HepG2 (cell line): Measurements from ENCODE around the gene PPP1R18. TPM values are rescaled to one million over a fixed set of nuclear protein-coding genes. Genes with fewer than 3 reads are reported as not detected.
A peak's percentile ranks its signal among the peaks of the same experiment; 100 is the strongest.

Experiments
- ARNT ChIP-seq: fragments of 450-650 bp; IDR thresholded peaks from 2 replicates; pipeline ENCODE4 v1.6.1; 2017
- BCLAF1 ChIP-seq: fragments of 450-650 bp; IDR thresholded peaks from 2 replicates; pipeline ENCODE4 v1.6.1; 2017; ENCODE audit warnings: mild to moderate bottlenecking
- BORCS8-MEF2B ChIP-seq: sonication (generic); formaldehyde crosslinking; IDR thresholded peaks from 2 replicates; pipeline ENCODE4 v1.8.0; 2022; ENCODE audit warnings: mild to moderate bottlenecking, missing genetic modification reagents
- CCAR2 ChIP-seq: fragments of 200-400 bp; formaldehyde crosslinking; optimal IDR thresholded peaks from 2 replicates; pipeline ENCODE3; 2018; ENCODE audit warnings: low read depth, mild to moderate bottlenecking, low read length, moderate library complexity
- CEBPB ChIP-seq: IDR thresholded peaks from 2 replicates; pipeline ENCODE4 v1.6.1; 2011; ENCODE audit warnings: low read depth, low read length, improper control_type of control experiment, borderline replicate concordance
- CEBPG ChIP-seq: IDR thresholded peaks from 2 replicates; pipeline ENCODE4 v1.6.1; 2016
- GLI4 ChIP-seq: sonication (generic); formaldehyde crosslinking; IDR thresholded peaks from 2 replicates; pipeline ENCODE4 v1.5.1; 2020; ENCODE audit warnings: missing genetic modification reagents, mild to moderate bottlenecking, moderate library complexity, borderline replicate concordance
- MLLT10 ChIP-seq: sonication (generic); formaldehyde crosslinking; IDR thresholded peaks from 2 replicates; pipeline ENCODE4 v1.4.0; 2020; ENCODE audit warnings: missing genetic modification reagents
- NFIC ChIP-seq: IDR thresholded peaks from 2 replicates; pipeline ENCODE4 v1.6.1; 2012; ENCODE audit warnings: mild to moderate bottlenecking, low read length, inconsistent platforms
- NR2F1 ChIP-seq, 2 experiments: fragments of 450-650 bp in 1 of 2; formaldehyde crosslinking in 1 of 2; IDR thresholded peaks; 2 replicates each; pipeline versions ENCODE4 v1.5.0 to v1.6.1; 2016 to 2020; ENCODE audit warnings: mild to moderate bottlenecking in 1 of 2, missing compliant biosample characterization in 1 of 2, missing genetic modification reagents in 1 of 2, moderate library complexity in 1 of 2
- PITX1 ChIP-seq: sonication (generic); formaldehyde crosslinking; IDR thresholded peaks from 2 replicates; pipeline ENCODE4 v1.5.1; 2020; ENCODE audit warnings: mild to moderate bottlenecking, missing genetic modification reagents
- RFX5 ChIP-seq: IDR thresholded peaks from 2 replicates; pipeline ENCODE4 v1.6.1; 2011; ENCODE audit warnings: low read depth, low read length, improper control_type of control experiment
- SOX6 ChIP-seq, 2 experiments: fragments of 450-650 bp in 1 of 2; sonication (generic) in 1 of 2; formaldehyde crosslinking in 1 of 2; IDR thresholded peaks; 2 replicates each; pipeline versions ENCODE4 v1.4.0 to v1.6.1; 2017 to 2020; ENCODE audit warnings: antibody characterized with exemption in 1 of 2, mild to moderate bottlenecking in 1 of 2, missing genetic modification reagents in 1 of 2
- SSRP1 ChIP-seq: IDR thresholded peaks from 2 replicates; pipeline ENCODE4 v1.6.1; 2016; ENCODE audit warnings: control low read depth
- TEAD2 ChIP-seq: sonication (generic); formaldehyde crosslinking; IDR thresholded peaks from 2 replicates; pipeline ENCODE4 v1.9.0; 2021; ENCODE audit warnings: missing genetic modification reagents
- ZNF460 ChIP-seq: sonication (generic); formaldehyde crosslinking; IDR thresholded peaks from 2 replicates; pipeline ENCODE4 v1.5.1; 2020; ENCODE audit warnings: missing genetic modification reagents, mild to moderate bottlenecking, borderline replicate concordance
- polyA plus RNA-seq, 8 experiments: library from polyadenylated mRNA; depleted of rRNA in 3 of 8; stranded (reverse) in 7 of 8; unstranded in 1 of 8; fragments of >200 nt; fragmentation: Illumina TruSeq in 4 of 8; extraction: Trizol in 4 of 8; gene quantifications; 2 replicates each; pipeline versions ENCODE4 v1.2.1 to v1.2.3, GENCODE V29; 2011 to 2016; ENCODE audit warnings: low read depth in 4 of 8, missing spikeins in 1 of 8, mixed read lengths in 1 of 8; ENCODE audit not compliant: insufficient read depth in 1 of 8
- total RNA-seq, 5 experiments: library from RNA; depleted of rRNA; stranded (reverse); fragments of >200 nt; fragmentation: Illumina TruSeq; extraction: Trizol; gene quantifications; 2 replicates each; pipeline ENCODE4 v1.2.3, GENCODE V29; 2016; ENCODE audit warnings: low read depth in 1 of 5
- TF ChIP-seq, protein P1 (sequence below): sonication (generic); formaldehyde crosslinking; IDR thresholded peaks from 2 replicates; pipeline ENCODE4 v1.4.0; 2020; ENCODE audit warnings: mild to moderate bottlenecking, missing genetic modification reagents
- TF ChIP-seq, protein P2 (sequence below): sonication (generic); formaldehyde crosslinking; IDR thresholded peaks from 2 replicates; pipeline ENCODE4 v1.9.0; 2021; ENCODE audit warnings: mild to moderate bottlenecking, missing genetic modification reagents

Gene PPP1R18
- total and polyA plus RNA-seq, 2 of the 13 experiments (the other 11 are each of a cell fraction or from before 2014, with no cell fraction given): 4.9 to 9.2 TPM

- TF ChIP-seq PITX1 (CRISPR knock-in tag): peak; percentile 59; the same call in 1 of the 2 replicates
- TF ChIP-seq, protein P1, sequence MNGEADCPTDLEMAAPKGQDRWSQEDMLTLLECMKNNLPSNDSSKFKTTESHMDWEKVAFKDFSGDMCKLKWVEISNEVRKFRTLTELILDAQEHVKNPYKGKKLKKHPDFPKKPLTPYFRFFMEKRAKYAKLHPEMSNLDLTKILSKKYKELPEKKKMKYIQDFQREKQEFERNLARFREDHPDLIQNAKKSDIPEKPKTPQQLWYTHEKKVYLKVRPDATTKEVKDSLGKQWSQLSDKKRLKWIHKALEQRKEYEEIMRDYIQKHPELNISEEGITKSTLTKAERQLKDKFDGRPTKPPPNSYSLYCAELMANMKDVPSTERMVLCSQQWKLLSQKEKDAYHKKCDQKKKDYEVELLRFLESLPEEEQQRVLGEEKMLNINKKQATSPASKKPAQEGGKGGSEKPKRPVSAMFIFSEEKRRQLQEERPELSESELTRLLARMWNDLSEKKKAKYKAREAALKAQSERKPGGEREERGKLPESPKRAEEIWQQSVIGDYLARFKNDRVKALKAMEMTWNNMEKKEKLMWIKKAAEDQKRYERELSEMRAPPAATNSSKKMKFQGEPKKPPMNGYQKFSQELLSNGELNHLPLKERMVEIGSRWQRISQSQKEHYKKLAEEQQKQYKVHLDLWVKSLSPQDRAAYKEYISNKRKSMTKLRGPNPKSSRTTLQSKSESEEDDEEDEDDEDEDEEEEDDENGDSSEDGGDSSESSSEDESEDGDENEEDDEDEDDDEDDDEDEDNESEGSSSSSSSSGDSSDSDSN (CRISPR knock-in tag): peak; percentile 64
- TF ChIP-seq ARNT: no peak
- TF ChIP-seq TEAD2 (CRISPR knock-in tag): no peak
- TF ChIP-seq ZNF460 (CRISPR knock-in tag): no peak
- no peak; the same call in 1 of the 2 replicates for TF ChIP-seq CEBPG (CRISPR knock-in tag)
- TF ChIP-seq MLLT10 (CRISPR knock-in tag): peak; percentile 83; the same call in 1 of the 2 replicates
- no peak for TF ChIP-seq SSRP1 (CRISPR knock-in tag)
- TF ChIP-seq RFX5: no peak
- TF ChIP-seq CCAR2: no peak
- peak; percentile 17; the same call in 1 of the 2 replicates for TF ChIP-seq BORCS8-MEF2B
- TF ChIP-seq NFIC: peak; percentile 10; the same call in 1 of the 2 replicates
- no peak for TF ChIP-seq BCLAF1
- TF ChIP-seq, protein P2, sequence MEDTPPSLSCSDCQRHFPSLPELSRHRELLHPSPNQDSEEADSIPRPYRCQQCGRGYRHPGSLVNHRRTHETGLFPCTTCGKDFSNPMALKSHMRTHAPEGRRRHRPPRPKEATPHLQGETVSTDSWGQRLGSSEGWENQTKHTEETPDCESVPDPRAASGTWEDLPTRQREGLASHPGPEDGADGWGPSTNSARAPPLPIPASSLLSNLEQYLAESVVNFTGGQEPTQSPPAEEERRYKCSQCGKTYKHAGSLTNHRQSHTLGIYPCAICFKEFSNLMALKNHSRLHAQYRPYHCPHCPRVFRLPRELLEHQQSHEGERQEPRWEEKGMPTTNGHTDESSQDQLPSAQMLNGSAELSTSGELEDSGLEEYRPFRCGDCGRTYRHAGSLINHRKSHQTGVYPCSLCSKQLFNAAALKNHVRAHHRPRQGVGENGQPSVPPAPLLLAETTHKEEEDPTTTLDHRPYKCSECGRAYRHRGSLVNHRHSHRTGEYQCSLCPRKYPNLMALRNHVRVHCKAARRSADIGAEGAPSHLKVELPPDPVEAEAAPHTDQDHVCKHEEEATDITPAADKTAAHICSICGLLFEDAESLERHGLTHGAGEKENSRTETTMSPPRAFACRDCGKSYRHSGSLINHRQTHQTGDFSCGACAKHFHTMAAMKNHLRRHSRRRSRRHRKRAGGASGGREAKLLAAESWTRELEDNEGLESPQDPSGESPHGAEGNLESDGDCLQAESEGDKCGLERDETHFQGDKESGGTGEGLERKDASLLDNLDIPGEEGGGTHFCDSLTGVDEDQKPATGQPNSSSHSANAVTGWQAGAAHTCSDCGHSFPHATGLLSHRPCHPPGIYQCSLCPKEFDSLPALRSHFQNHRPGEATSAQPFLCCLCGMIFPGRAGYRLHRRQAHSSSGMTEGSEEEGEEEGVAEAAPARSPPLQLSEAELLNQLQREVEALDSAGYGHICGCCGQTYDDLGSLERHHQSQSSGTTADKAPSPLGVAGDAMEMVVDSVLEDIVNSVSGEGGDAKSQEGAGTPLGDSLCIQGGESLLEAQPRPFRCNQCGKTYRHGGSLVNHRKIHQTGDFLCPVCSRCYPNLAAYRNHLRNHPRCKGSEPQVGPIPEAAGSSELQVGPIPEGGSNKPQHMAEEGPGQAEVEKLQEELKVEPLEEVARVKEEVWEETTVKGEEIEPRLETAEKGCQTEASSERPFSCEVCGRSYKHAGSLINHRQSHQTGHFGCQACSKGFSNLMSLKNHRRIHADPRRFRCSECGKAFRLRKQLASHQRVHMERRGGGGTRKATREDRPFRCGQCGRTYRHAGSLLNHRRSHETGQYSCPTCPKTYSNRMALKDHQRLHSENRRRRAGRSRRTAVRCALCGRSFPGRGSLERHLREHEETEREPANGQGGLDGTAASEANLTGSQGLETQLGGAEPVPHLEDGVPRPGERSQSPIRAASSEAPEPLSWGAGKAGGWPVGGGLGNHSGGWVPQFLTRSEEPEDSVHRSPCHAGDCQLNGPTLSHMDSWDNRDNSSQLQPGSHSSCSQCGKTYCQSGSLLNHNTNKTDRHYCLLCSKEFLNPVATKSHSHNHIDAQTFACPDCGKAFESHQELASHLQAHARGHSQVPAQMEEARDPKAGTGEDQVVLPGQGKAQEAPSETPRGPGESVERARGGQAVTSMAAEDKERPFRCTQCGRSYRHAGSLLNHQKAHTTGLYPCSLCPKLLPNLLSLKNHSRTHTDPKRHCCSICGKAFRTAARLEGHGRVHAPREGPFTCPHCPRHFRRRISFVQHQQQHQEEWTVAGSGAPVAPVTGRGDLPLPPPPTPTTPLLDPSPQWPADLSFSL: no peak
- no peak for TF ChIP-seq GLI4 (CRISPR knock-in tag)
- TF ChIP-seq CEBPB: peak; percentile 79
- TF ChIP-seq NR2F1 (CRISPR knock-in tag; IDR thresholded peaks at IDR 0.05): no peak
- TF ChIP-seq SOX6 (IDR thresholded peaks at IDR 0.05): no peak
- peak; percentile 89 for TF ChIP-seq SOX6 (CRISPR knock-in tag; IDR thresholded peaks at IDR 0.05)
Measured at GRCh38 chr6:30719791-30720737, 33.6 kb upstream of the PPP1R18 start, which contains the start of gene TUBB (continued).
